Activated CD4-positive, alpha-beta T cell treated with anti-CD3 and anti-CD28 coated beads for 4 hours (primary cell): ENCODE data around the gene LGMN.

ENCODE experiments used
- DNase-seq, 2 donors: peaks; one replicate each; pipeline ENCODE4 v3.0.0-alpha.2; 2020

Gene LGMN

DNA sequence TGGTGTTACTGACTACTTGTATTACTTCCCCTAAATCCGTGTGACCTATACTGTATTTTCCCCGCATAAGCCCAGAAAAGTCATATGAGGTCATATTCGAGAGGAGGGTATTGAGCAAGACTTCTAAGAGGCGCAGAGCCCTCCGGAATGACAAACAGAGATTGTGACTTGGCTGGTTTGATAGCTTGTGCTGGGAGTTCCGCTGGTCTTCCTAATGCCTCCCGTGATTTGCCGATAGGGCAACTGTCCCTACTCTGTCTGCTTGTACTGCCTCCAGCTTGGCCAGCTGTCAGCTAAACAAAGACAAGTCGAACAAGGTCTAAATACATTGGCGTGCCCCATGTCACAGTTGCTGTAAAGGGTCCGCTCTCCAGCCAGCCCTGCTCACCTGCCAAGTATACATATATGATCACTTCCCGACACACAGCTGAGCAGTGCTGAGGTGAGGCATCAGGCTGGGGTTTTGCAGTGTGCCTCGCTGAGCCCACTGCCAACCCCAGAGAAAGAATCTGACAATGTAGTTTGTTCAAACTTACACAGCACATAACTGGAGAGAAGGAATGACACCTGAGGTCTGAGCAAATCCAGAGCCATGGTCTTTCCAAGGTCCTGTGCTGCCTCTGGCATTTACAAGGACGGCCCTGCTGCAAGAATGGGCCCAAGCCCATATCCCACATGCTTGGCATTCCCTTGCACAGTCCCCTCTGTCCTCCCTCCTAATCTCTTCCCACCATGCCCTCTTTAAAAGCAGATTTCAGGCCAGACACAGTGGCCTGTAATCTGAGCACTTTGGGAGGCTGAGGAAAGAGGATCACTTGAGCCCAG lies 23.7 kb downstream of the LGMN start:
- no peak for DNase-seq

DNA sequence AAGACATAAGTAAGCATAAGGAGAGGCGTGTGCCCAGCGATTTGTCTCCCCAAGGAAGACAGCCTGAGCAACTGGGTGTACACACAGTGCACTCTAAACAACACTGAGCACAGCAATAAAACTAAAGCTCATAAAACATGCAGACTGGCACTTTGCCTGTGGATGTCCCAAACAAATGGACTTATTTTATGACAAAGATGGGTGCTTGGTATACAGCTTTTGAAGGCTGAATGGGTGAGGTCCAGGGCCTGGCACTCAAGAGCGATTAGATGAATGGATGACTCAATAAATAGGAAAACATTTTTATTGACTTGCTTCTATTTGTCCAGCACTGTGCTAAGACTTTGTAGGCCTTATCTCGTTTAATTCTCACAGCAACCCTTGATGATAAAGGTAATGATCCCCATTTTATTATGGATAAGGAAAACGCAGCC lies 28.5 kb downstream of the LGMN start:
- no peak for DNase-seq

DNA sequence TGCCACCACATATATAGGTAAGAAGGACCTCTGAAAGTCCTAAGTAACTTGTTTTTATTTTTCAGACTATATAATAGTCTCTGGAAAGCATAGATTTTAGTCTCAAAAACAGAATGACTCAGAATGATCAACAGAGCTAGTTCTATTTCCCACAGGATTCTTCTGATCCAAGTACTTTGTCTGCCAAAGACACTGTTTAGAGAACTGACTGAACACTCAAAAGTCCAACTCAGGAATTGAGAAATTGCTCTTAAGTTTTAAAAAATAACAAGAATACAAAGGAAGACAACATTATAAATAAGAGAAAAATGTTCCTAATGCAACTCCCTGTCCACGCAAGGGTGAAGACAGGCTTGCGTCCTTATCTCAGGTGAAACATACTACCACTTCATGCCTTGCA lies 29.0 kb downstream of the LGMN start:
- DNase-seq, result no peak

DNA sequence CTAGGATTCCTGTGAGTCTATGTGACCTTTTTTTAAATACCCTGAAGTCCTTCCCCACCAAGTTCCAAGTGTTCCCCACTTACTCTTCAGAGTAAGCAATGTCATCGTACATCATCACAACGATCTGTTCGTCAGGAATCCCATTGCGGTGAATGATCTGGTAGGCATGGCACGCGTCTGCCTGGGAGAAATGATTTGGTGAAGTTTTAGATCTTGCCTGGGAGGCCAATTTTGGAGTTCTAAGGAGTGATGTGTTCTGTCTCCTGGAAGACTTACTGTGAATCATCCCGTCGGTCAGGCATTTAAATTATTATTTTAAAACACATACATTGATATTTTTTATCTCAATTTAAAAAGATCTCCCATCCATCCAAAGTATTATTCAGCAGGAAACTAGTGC lies 29.8 kb downstream of the LGMN start:
- no peak for DNase-seq

DNA sequence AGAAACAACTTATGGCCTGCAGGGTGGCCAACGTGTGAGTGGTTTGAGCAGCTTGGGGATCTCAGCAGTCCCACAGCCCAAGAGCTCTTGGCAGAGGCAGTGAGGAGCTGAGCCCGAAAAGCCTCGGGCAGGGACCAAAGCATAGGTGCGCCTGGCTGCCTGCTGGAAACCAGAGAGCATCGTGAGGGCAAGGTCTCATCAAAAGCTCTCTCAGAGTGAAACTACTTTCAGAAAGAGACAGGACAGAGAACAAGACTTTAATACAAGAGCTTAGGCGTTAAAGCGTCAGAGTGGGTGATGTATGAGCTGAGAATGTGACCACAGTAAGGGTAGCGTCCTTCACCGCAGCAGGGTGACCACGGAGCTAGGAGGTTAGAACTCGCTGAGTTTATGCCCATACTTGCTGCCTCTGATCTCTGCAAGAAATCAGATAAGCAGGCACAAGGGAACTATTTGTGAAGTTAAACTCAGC lies 30.8 kb downstream of the LGMN start:
- DNase-seq, result no peak

DNA sequence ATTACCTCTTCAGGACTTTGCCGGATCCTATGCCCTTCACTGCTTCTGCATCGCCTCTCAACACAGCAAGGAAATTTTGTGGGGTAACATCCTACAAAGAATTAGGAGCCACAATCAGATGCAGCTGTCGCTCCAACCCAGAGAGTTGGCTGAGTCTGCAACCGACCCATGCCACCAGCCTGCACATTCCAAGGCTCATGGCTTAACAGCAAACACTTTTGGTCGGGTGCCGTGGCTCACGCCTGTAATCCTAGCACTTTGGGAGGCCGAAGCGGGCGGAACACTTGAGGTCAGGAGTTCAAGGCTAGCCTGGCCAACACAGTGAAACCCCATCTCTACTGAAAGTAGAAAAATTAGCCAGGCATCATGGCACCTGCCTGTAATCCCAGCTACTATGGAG lies 32.3 kb downstream of the LGMN start:
- no peak for DNase-seq

DNA sequence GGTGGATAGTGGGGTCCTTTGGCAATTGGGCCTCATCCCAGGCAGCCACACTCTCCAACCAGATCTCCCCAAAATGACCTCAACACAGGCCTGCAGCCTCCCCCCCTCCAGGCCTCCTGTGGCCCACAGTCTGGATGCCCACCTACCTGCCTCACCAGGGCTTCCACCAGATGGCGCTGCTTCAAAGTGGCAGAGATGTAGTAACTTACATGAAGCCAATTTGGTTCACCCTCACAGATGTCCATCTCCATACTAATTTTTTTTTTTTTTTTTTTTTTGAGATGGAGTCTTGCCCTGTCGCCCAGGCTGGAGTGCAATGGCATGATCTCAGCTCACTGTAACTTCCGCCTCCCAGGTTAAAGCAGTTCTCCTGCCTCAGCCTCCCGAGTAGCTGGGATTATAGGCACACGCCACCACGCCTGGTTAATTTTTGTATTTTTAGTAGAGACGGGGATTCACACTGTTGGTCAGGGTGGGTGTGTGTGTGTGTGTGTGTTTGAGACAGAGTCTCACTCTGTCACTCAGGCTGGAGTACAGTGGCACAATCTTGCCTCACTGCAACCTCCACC lies 33.6 kb downstream of the LGMN start:
- peak; percentile 72 to 83 for DNase-seq

DNA sequence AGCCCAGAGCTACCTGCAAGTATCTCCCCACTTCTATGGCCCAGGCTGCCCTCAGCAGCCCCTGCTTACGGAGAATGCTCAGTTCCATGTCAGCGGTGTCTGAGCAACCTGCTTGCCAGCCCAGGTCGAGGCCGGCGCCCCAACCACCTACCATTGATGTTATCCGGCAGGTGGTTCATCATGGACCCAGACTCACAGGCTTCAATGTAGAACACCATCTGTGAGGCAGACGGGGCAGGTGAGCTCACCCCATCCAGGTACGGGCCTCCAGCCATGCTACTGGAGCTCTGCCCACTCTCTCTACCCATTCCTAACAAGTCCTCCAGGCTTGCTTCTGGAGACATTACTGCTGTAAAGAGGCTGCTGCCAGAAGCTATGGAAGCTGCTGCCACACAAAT lies 35.8 kb downstream of the LGMN start:
- DNase-seq, result no peak

DNA sequence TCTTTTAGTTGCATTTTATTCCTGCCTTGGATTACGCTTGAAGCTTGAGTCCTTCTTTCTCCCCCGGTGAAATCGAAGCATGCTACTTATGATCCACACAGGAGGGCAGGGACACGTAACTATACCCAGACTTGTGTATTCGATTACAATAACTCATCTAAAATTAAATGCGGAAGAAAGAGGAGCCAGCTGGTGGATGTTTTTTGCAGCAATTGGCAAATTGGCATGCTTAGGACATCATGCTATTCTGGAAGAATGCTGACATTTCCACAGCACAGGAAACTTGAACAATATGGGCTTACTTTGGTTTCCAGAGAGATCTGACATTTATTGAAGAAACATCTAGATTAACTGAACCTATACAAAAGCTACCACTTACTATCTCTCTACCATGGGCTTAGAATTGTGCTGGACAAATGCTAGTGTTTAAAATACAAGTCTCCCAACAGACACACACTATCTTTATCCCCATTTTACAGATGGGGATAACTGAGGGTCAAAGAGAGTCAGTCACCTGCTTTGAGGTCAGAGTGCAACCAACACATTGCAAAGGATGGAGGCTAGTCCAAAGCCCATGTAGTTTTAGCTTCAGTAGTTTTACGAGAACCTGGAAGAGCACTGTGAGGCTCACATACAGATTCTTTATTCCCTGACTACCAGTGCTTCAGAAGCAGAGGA lies 36.3 kb downstream of the LGMN start:
- no peak for DNase-seq

DNA sequence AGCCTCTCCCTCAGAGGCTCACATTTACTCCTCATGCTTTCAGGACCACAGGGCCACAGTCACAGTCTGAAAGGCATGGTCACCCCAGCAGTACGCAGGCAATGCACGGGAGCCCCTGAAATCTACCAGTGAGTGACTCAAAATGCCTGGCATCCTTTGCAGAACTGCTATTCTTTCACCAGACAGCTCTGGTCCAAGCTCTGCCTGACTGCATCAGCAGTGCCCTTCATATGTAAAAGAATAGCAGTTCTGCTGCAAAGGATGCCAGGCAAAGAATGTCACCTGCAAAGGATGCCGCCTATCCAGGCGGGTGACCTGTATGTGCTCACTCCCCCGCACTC lies 38.5 kb downstream of the LGMN start:
- DNase-seq, result no peak

DNA sequence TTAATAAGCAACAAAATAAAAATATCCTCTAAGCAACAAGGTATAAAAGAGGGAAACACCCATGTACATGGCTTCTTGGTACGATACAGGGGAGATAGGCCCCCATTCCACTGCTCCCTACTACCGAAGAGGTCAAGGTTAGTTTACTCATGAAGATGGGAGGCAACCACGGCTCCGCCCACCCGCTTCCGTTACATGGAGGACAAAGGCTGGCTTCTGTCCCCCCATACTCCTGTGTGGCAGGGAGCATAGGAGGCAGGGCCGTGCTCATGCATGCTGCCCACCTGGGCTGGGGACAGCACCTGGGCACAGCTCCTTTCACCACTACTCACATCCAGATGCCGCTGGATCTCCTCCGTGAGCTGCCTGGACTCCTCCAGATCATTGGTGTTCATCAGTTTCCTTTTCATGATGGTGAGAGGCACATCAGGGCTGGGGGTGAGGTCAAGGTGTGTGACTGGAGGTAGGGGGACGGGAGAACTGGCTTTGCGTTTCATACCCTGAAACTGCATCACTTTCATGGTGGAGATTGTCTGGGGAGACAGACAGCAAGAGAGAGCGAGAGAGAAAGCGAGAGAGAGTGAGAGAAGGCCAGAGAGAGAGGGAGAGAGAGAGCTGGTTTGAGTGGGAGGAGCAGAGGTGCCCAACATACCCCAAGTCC lies 39.0 kb downstream of the LGMN start:
- no peak for DNase-seq

DNA sequence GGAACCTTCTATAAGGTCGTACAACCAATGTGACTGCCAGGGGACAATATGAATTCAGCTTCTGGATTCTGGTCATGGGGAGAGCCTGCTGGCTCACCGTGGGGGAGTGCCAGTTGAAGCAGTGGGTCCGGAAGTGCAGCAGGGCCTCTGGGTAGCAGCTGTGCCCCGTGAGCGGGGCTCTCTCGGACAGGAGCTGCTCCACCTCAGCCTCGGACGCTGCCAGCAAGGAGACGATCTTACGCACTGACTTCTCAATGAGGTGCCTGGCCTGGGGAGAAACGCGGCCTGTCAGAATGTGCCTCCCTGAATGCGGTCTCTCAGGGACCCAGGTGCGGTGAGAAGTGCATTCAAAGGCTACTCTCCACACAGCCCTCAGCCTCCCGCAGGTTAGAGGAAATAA lies 42.0 kb downstream of the LGMN start:
- DNase-seq, result no peak

DNA sequence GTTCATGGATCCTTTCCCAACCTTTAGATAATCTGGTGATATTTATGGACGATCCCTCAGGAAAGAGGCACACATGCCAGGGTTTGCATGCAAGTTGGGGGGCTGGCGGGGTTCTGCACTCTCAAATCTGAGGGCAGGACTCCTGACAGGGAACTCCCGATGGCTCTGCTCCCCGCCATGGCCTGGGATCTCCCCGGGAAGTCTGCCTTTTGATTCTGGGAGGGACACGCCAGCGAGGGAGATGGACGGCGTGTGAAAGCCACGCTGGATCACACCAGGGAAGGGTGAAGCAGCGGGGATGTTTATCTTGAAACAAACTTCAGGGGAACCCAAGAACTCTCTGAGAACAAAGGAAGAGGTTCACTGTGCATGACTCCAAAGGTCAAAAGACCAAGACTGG lies 43.6 kb downstream of the LGMN start:
- no peak for DNase-seq

DNA sequence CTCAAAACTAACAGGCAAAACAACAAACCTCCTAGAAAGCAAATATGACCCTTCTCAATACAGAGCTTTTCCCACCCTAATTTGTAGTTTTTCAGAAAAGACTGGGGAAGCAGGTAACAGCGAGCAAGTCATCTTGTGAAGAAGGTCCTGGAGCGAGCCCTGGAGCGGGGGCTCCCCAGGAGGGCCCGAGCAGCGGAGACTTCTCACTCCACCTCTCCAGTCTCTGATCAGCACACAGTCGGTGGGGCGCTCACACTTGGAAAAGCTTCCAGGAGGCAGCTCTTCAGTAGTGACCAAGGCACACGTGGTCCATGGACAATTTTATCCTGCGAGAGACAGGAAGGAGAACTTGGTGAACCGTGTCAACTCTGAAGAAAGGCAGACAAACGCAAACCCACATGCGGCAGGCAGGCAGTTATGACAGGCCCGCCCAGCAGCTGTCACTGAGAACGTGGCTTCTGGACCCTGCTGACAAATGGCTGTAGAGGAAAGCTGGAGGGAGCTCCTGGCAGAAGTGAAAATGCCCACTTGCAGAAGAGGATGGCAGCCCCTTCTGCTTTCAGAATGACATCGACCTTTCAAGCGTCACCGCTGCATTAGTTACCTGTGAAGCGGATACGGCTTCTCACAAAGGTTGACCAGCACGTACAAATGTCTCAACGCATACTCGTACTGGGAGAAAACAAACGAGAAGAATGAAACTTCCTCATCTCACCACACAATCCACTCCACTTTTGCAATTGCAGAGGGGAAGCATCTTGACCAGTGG lies 44.2 kb downstream of the LGMN start:
- DNase-seq, result no peak

DNA sequence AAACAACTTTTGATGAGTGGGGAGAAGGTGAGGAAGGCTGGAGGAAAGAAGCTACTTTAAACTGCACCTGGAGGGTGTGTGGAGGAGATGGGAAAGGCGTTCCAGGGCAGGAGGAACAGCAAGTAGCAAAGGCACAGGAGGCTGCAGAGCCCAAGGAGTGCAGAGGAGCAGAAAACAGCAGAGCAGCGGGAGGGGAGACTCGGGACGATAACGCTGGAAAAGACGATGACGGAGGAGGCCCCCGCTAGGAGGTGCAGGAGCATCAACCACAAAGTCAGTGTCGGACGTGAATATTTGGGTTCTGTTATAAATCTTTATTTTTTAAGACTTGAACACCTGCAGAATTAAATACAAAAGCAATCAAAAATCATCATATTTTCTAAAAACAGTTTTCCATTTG lies 44.9 kb downstream of the LGMN start:
- DNase-seq, result no peak

DNA sequence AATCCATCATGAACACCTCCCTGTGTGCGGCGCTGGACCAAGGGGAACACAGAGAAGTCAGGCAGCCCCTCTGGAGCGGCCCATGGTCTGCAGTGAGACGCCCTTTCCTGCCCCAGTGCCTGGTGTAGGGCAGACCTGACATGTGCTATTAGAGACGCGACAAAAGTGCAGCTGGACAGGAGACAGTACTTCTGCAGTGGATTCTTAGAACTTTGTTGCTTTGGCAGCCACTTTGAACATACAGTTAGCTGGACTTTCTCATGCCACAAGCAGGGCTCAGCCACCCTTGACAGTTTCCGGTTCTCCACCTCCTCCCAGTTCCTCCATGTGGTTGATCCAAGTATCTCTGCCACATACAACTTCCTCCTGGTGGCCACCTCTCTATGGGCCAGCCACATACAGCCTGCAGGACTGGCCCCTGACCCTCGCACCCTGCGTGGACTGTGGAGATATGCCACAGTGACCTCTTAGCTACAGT lies 45.9 kb downstream of the LGMN start:
- DNase-seq, result no peak

DNA sequence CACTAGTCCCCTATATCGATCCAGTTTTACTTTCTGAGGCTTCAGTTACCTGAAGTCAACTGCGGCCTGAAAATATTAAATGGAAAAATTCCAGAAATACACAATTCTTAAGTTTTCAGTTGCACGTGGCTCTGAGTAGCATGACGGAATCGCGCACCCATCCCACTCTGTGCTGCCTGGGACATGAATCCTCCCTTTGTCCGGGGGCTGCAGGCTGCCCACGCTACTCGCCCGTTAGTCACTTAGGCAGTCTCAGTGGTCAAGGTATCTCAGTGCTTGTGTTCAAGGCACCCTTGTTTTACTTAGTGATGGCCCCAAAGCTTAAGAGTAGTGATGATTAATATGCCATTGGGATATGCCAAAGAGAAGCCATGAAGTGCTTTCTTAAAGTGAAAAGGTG lies 46.6 kb downstream of the LGMN start:
- DNase-seq, result no peak

DNA sequence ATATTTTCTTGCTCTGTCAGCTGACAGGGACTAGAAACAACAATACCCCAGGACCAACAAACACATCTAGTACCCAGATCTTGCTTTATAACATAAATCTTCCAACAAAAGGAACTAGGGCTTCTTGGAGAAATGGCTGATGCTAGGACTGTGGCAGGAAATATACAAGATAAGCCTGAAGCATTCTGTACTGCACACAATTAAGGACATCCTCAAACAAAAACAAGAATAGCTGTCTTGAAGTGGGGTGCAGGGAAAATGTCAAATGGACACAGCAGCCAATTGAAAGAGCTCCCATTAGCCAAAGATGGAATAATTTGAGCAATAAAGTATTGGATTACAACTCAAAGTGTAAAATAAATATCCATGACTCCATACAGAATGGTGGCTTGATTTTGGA lies 50.0 kb downstream of the LGMN start:
- no peak for DNase-seq

DNA sequence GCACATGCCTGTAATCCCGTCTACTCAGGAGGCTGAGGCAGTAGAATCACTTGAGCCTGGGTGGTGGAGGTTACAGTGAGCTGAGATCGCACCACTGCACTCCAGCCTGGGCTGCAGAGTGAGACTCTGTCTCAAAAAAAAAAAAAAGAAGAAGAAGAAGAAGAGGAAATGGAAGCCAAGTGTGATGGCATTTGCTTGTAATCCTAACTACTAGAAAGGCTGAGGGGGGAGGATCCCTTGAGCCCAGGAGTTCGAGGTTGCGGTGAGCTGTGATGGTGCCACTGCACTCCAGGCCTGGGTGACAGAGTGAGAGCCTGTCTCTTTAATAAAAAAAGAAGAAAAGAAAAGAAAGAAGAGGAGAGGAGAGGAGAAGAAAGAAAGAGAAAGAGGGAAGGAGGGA lies 52.1 kb downstream of the LGMN start:
- DNase-seq, result no peak

DNA sequence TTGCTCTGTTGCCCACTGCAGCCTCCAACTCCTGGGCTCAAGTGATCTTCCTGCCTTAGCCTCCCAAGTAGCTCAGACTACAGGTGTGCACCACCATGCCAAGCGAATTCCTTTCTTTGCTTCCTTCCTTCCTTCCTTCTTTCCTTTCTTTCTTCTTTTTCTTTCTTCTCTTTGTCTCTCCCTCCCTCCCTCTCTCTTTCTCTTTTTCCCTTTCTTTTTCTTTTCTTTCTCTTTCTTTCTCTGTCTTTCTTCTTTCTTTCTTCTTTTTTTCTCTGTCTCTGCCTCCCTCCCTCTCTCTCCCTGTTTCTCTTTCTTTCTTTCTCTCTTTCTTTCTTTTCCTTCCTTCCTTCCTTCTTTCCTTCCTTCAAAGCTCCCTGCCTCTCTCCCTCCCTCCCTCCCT lies 52.9 kb downstream of the LGMN start:
- no peak for DNase-seq

DNA sequence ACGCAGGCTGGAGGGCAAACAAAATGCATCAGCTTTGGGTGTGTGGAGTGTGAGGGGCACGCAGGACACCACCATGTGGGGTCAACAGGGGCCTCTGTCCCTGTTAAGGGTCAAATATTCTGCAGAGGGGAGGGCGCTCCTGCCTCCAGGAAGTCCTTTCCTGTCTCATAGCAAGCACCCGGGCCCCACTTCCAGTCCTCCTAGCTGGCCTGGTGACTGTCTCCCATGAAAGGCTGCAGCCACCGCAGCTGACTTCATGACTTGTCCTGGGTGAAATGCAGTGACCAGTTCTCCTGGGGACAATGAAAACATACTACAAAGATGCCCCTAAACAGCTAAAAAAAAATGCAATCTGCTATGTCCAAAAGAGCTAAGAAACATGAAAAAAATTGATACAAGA lies 53.6 kb downstream of the LGMN start:
- no peak for DNase-seq

DNA sequence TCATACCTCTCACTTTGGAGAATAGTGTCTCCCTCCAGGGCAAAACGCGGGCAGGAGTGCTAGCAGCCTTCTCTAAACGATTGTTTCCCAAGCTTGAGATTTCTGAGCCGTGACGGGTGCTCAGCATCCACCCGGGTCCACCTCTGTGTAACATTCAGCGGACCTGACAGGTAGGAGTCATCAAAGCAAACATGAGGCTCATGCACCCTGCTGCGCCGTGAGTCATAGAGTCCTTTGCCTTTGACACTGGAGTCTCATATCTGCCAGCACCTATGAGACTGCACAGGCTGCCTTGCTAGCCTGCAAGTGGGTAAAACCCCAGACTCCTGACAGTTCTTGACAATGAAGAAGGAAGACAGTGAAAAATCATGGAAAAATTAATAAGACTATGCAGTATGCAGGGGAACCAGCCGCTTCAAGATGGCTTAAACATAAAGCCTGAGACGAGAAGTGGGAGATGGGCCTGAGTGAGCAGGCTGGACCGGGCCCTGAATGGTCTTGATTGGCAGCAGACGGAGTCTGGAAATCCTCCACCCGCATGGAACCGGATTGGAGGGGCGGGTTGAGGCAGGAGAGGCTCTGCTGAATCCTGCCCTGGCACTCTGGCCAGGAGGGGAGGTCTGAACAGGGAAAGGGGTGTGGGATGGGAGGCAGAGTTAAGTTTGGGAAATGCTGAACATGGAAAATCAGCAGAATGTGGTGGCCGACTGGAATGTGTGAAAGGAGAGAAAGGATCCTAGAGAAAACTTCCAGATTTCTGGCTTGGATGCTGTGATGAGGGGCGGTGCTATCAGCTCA lies 54.2 kb downstream of the LGMN start:
- DNase-seq, result peak in 1 of 2 donors; percentile 39
